ENCODE data around the gene DAB2IP.

GRCh38 chr9:121654499-121655140 lies 3.2 kb downstream of the DAB2IP start:
- TF ChIP-seq CTCF (optimal IDR thresholded peaks at IDR 0.05 in 1 of 3, IDR thresholded peaks at IDR 0.05 in 1 of 3, conservative IDR thresholded peaks at IDR 0.05 in 1 of 3; ENCODE audit: extremely low read depth in 1 of 3, insufficient read depth in 2 of 3, low read length in 3 of 3) (no peak), EZH2 (IDR thresholded peaks at IDR 0.05; ENCODE audit: low read length) (no peak)
